A673 (cell line): ENCODE measurements around the gene RNU5D-1. TPM values are rescaled to one million over a fixed set of nuclear protein-coding genes. Genes with fewer than 3 reads are reported as not detected.
A peak's percentile ranks its signal among the peaks of the same experiment; 100 is the strongest.

Experiments used
- BruUV-seq: library from RNA; stranded (reverse); fragments of 400-500 nt; replicated peaks from 2 replicates; lab custom pipeline; 2021; lab: Mats Ljungman, UMichigan
- CTCF ChIA-PET: fragments of 300-600 bp; sonication (Branson Sonifier 250); formaldehyde crosslinking; loops from one replicate; lab custom pipeline; 2022; ENCODE audit warnings: antibody characterized with exemption; lab: Charles Lee
- POLR2A ChIA-PET: fragments of 300-600 bp; sonication (Branson Sonifier 250); formaldehyde crosslinking; loops from one replicate; lab custom pipeline; 2022; ENCODE audit warnings: antibody characterized with exemption; ENCODE audit not compliant: low non-redundant PET; lab: Charles Lee
- DNase-seq: peaks from one replicate; pipeline ENCODE4 v3.0.0-alpha.2; 2015; ENCODE audit warnings: low spot score
- H3K27ac ChIP-seq: fragments of 200-600 bp; sonication (generic); 2 replicates; pipeline ENCODE4 v1.5.1; 2016; ENCODE audit warnings: mixed run types, low read depth, mild to moderate bottlenecking, mixed read lengths, antibody characterized with exemption, low read length; ENCODE audit not compliant: poor library complexity, severe bottlenecking
- H3K27me3 ChIP-seq: fragments of 200-600 bp; sonication (generic); replicated peaks from 2 replicates; pipeline ENCODE4 v1.6.1; 2017; ENCODE audit warnings: mixed run types, low read depth, mild to moderate bottlenecking, mixed read lengths, antibody characterized with exemption, low read length; ENCODE audit not compliant: insufficient read depth, poor library complexity
- H3K36me3 ChIP-seq: fragments of 200-600 bp; sonication (generic); 2 replicates; pipeline ENCODE4 v1.6.1; 2016; ENCODE audit warnings: mixed run types, mild to moderate bottlenecking, mixed read lengths, antibody characterized with exemption, low read length; ENCODE audit not compliant: insufficient read depth, poor library complexity, severe bottlenecking
- H3K4me1 ChIP-seq: fragments of 200-600 bp; sonication (generic); 2 replicates; pipeline ENCODE4 v1.6.1; 2017; ENCODE audit warnings: mixed run types, mild to moderate bottlenecking, mixed read lengths, antibody characterized with exemption, low read length; ENCODE audit not compliant: insufficient read depth, poor library complexity, severe bottlenecking
- H3K4me3 ChIP-seq: fragments of 200-600 bp; sonication (generic); 2 replicates; pipeline ENCODE4 v1.5.1; 2016; ENCODE audit warnings: low read depth, mixed run types, mild to moderate bottlenecking, mixed read lengths, low read length; ENCODE audit not compliant: poor library complexity, severe bottlenecking
- H3K9me3 ChIP-seq: fragments of 200-600 bp; sonication (generic); 2 replicates; pipeline ENCODE4 v1.6.1; 2016; ENCODE audit warnings: mixed run types, low read depth, mild to moderate bottlenecking, mixed read lengths, antibody characterized with exemption, low read length; ENCODE audit not compliant: poor library complexity, severe bottlenecking
- EZH2 ChIP-seq: fragments of 200-600 bp; sonication (generic); IDR thresholded peaks from 2 replicates; pipeline ENCODE4 v1.6.1; 2017; ENCODE audit warnings: borderline replicate concordance, low read depth, mild to moderate bottlenecking, mixed read lengths, antibody characterized with exemption, low read length; ENCODE audit not compliant: poor library complexity, severe bottlenecking
- intact Hi-C: fragments of 100-400 bp; cut with micrococcal nuclease; formaldehyde crosslinking; loops from one replicate; pipeline ENCODE4 v1.10.0; 2022; ENCODE audit not compliant: unreplicated experiment
- total RNA-seq: library from RNA; stranded (reverse); gene quantifications from 2 replicates; pipeline ENCODE4 v1.2.3, GENCODE V29; 2021
- TF ChIP-seq, protein P1 (sequence below): fragments of 300-800, 200-600 bp; sonication (generic); conservative IDR thresholded peaks from 2 replicates; pipeline ENCODE4 v1.5.1; 2017; ENCODE audit warnings: low read depth, mild to moderate bottlenecking, antibody characterized with exemption, low read length, moderate library complexity, mixed read lengths

Gene RNU5D-1
- total RNA-seq, 1 experiment from 2014 or later, result not detected

DNA sequence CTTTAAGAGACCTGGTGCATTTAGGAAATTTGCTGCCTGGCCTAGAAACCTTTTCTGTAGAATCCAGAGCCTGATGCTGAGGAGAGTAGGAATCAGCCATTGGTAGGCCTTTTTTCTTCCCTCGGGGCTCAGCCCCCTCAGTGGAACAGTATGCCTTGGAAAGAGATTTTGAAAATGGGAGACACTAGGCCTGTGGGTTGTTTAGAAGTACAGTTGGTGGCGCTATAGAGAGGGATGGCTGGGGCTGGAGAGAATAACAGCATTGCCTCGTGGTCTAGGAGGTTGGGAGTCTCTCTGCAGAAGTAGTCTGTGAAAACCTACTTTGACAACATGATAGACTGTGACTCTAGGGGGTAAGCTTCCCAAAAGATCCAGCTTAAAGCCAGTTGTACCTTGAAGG is 16.9 kb upstream of the RNU5D-1 start:
- no TSS peak for BruUV-seq
- H3K4me3 ChIP-seq, result no peak overlapping the region
- intact Hi-C loops, result no loop called here
- POLR2A ChIA-PET, result no interaction called here
- H3K36me3 ChIP-seq, result peaks cover 96% of the 10 kb centered on the region
- peak; percentile 30 for DNase-seq
- H3K27me3 ChIP-seq, result no peaks in the 10 kb centered on the region
- H3K4me1 ChIP-seq, result peaks cover 7% of the 10 kb centered on the region
- H3K27ac ChIP-seq, result no peak overlapping the region
- H3K9me3 ChIP-seq, result no peaks in the 10 kb centered on the region
- no peak for TF ChIP-seq EZH2
- TF ChIP-seq, protein P1, sequence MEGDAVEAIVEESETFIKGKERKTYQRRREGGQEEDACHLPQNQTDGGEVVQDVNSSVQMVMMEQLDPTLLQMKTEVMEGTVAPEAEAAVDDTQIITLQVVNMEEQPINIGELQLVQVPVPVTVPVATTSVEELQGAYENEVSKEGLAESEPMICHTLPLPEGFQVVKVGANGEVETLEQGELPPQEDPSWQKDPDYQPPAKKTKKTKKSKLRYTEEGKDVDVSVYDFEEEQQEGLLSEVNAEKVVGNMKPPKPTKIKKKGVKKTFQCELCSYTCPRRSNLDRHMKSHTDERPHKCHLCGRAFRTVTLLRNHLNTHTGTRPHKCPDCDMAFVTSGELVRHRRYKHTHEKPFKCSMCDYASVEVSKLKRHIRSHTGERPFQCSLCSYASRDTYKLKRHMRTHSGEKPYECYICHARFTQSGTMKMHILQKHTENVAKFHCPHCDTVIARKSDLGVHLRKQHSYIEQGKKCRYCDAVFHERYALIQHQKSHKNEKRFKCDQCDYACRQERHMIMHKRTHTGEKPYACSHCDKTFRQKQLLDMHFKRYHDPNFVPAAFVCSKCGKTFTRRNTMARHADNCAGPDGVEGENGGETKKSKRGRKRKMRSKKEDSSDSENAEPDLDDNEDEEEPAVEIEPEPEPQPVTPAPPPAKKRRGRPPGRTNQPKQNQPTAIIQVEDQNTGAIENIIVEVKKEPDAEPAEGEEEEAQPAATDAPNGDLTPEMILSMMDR, result peak; percentile 37
- CTCF ChIA-PET, result interaction anchor here (1.4 kb wide), 1 partner anchor 17 kb away, joined by 3 read pairs; the partner anchor contains the start of gene RNU5D-1

- ChIA-PET POLR2A (interaction anchor here (1.6 to 1.8 kb wide), 2 partner anchors 12 to 32 kb away, joined by 3 to 5 read pairs; partner anchors contain the start of gene RNU5D-1), CTCF (interaction anchor here (1.7 kb wide), 1 partner anchor 12 kb away, joined by 13 read pairs; the partner anchor contains the start of gene RNU5D-1)
- no TSS peak for BruUV-seq
- no peak overlapping the region for H3K27ac ChIP-seq
- TF ChIP-seq, protein P1, result no peak
- no peak for TF ChIP-seq EZH2
- no peaks in the 10 kb centered on the region for H3K27me3 ChIP-seq
- H3K4me3 ChIP-seq, result no peak overlapping the region
- no peaks in the 10 kb centered on the region for H3K9me3 ChIP-seq
- H3K36me3 ChIP-seq, result peaks cover 72% of the 10 kb centered on the region
- intact Hi-C loops, result loop anchor here (5.0 kb wide), 1 partner anchor 34 kb away; the partner anchor contains the start of gene RPS8
- no peak for DNase-seq
- H3K4me1 ChIP-seq, result peaks cover 30% of the 10 kb centered on the region
Measured at GRCh38 chr1:44743211-44743610, 12.2 kb upstream of the RNU5D-1 start.

- TSS peak; percentile 87 for BruUV-seq
- Histone ChIP-seq H3K27ac (peak overlapping the region; percentile 96), H3K4me3 (peak overlapping the region; percentile 91), H3K27me3 (no peaks in the 10 kb centered on the region), H3K36me3 (peaks cover 42% of the 10 kb centered on the region), H3K9me3 (no peaks in the 10 kb centered on the region), H3K4me1 (peaks cover 30% of the 10 kb centered on the region)
- CTCF ChIA-PET, result no interaction called here
- intact Hi-C loops, result loop anchor here (5.0 kb wide), 1 partner anchor 37 kb away; the partner anchor contains the start of gene RPS8
- POLR2A ChIA-PET, result no interaction called here
- TF ChIP-seq, protein P1, result no peak
- TF ChIP-seq EZH2, result no peak
- DNase-seq, result no peak
Measured at GRCh38 chr1:44740179-44740617, 9.2 kb upstream of the RNU5D-1 start.
